HepG2 (cell line): ENCODE data around the gene USP27X. TPM values are rescaled to one million over a fixed set of nuclear protein-coding genes. Genes with fewer than 3 reads are reported as not detected.

Experiments used
- ATAC-seq: fragments of 200-7000 bp; cut with Tn5 transposase; 3 replicates; pipeline ENCODE4 v1.9.1; 2020; ENCODE audit warnings: mild to moderate bottlenecking, moderate library complexity
- BruUV-seq: library from RNA; stranded (reverse); fragments of 400-500 nt; replicated peaks from 2 replicates; lab custom pipeline; 2021; lab: Mats Ljungman, UMichigan
- CTCF ChIA-PET: fragments of 300-600 bp; formaldehyde crosslinking; extraction: SDS; loops from one replicate; lab custom pipeline; 2021; ENCODE audit warnings: low total read pairs, inconsistent platforms, low intra/inter-chr PET ratio; lab: Yijun Ruan, JAX
- POLR2A ChIA-PET: fragments of 350-600 bp; sonication (Branson Sonifier 250); formaldehyde crosslinking; loops from one replicate; lab custom pipeline; 2020; ENCODE audit warnings: antibody characterized with exemption, inconsistent platforms; lab: Yijun Ruan, JAX
- DNase-seq: peaks from one replicate; pipeline ENCODE4 v3.0.0-alpha.2; 2015; ENCODE audit warnings: low spot score
- FAIRE-seq: peaks from 3 replicates; lab custom pipeline; 2011; peaks lifted over from hg19 to GRCh38; lab: Jason Lieb, UNC
- H2AFZ ChIP-seq: one replicate; pipeline ENCODE4 v1.6.1; 2011; ENCODE audit warnings: low read length, inconsistent platforms
- H3K27ac ChIP-seq: fragments of 300-600 bp; 3 replicates; pipeline ENCODE4 v1.8.0; 2011; ENCODE audit warnings: mixed run types, mild to moderate bottlenecking, mixed read lengths, low read length, inconsistent platforms; ENCODE audit not compliant: insufficient read depth; ENCODE audit errors: extremely low read length
- H3K27me3 ChIP-seq, 2 experiments: fragments of 200-600 bp in 1 of 2; 2 replicates in 1 of 2; 3 replicates in 1 of 2; pipeline versions ENCODE4 v1.6.0 to v1.8.0; 2011; ENCODE audit warnings: low read length in 2 of 2, mild to moderate bottlenecking in 2 of 2, moderate library complexity in 2 of 2, inconsistent platforms in 1 of 2; ENCODE audit not compliant: insufficient read depth in 2 of 2, control insufficient read depth in 1 of 2
- H3K36me3 ChIP-seq, 2 experiments: fragments of 200-600 bp in 1 of 2; replicated peaks in 1 of 2; 2 replicates in 1 of 2; 3 replicates in 1 of 2; pipeline versions ENCODE4 v1.5.1 to v1.8.0; 2011; ENCODE audit warnings: low read length in 2 of 2, inconsistent platforms in 1 of 2; ENCODE audit not compliant: insufficient read depth in 2 of 2, control insufficient read depth in 1 of 2
- H3K4me1 ChIP-seq: 2 replicates; pipeline ENCODE4 v1.5.1; 2012; ENCODE audit warnings: low read length, inconsistent platforms; ENCODE audit not compliant: insufficient read depth
- H3K4me2 ChIP-seq: 2 replicates; pipeline ENCODE4 v1.6.0; 2011; ENCODE audit warnings: low read depth, low read length, inconsistent platforms
- H3K4me3 ChIP-seq, 3 experiments: fragments of 200-600 bp in 1 of 3; sonication (generic), shearing (Covaris generic) in 1 of 3; replicated peaks in 1 of 3; 2 replicates each; pipeline ENCODE4 v1.5.1; 2011 to 2016; ENCODE audit warnings: low read length in 3 of 3, inconsistent platforms in 2 of 3, low read depth in 2 of 3, mild to moderate bottlenecking in 2 of 3, control low read depth in 1 of 3, mixed read lengths in 1 of 3; ENCODE audit not compliant: insufficient read depth in 1 of 3
- H3K79me2 ChIP-seq: one replicate; pipeline ENCODE4 v1.6.1; 2011; ENCODE audit warnings: low read length, inconsistent platforms; ENCODE audit not compliant: insufficient read depth
- H3K9ac ChIP-seq: 2 replicates; pipeline ENCODE4 v1.6.0; 2011; ENCODE audit warnings: mild to moderate bottlenecking, low read depth, low read length, inconsistent platforms; ENCODE audit not compliant: insufficient read depth
- H3K9me3 ChIP-seq: 2 replicates; pipeline ENCODE4 v1.5.1; 2012; ENCODE audit warnings: mild to moderate bottlenecking, low read length
- H4K20me1 ChIP-seq: 2 replicates; pipeline ENCODE4 v1.6.0; 2011; ENCODE audit warnings: inconsistent platforms, mild to moderate bottlenecking, low read length, moderate library complexity; ENCODE audit not compliant: insufficient read depth
- AFF4 ChIP-seq: sonication (generic); formaldehyde crosslinking; IDR thresholded peaks from 2 replicates; pipeline ENCODE4 v1.4.0; 2020; ENCODE audit warnings: missing genetic modification reagents
- ZBTB10 ChIP-seq: sonication (generic); formaldehyde crosslinking; IDR thresholded peaks from 2 replicates; pipeline ENCODE4 v1.4.0; 2020; ENCODE audit warnings: missing genetic modification reagents, borderline replicate concordance
- ZGPAT ChIP-seq: IDR thresholded peaks from 2 replicates; pipeline ENCODE4 v1.6.1; 2016; ENCODE audit warnings: mild to moderate bottlenecking
- ZMAT3 ChIP-seq: sonication (generic); formaldehyde crosslinking; conservative IDR thresholded peaks from 2 replicates; pipeline ENCODE4 v1.7.0; 2021; ENCODE audit warnings: missing genetic modification reagents
- ZNF768 ChIP-seq: sonication (generic); formaldehyde crosslinking; IDR thresholded peaks from 2 replicates; pipeline ENCODE4 v1.4.0; 2020; ENCODE audit warnings: missing genetic modification reagents
- WGBS: methylation state at CpG from one replicate; pipeline ENCODE4 v1.1.6; 2017; ENCODE audit warnings: low lambda C conversion rate; 5-methylcytosine and 5-hydroxymethylcytosine counted together
- in situ Hi-C: cut with HindIII; loops from 2 replicates; pipeline ENCODE4 v1.10.0; 2017; ENCODE audit warnings: low pct_unique_long_range_greater_than_20kb; ENCODE audit not compliant: extremely low pct_ligation_motif_present
- intact Hi-C: fragments of 100-400 bp; cut with micrococcal nuclease; formaldehyde crosslinking; loops from one replicate; pipeline ENCODE4 v1.10.0; 2022; ENCODE audit not compliant: unreplicated experiment
- polyA plus RNA-seq, 8 experiments: library from polyadenylated mRNA; depleted of rRNA in 3 of 8; stranded (reverse) in 7 of 8; unstranded in 1 of 8; fragments of >200 nt; fragmentation: Illumina TruSeq in 4 of 8; extraction: Trizol in 4 of 8; gene quantifications; 2 replicates each; pipeline versions ENCODE4 v1.2.1 to v1.2.3, GENCODE V29; 2011 to 2016; ENCODE audit warnings: low read depth in 4 of 8, missing spikeins in 1 of 8, mixed read lengths in 1 of 8; ENCODE audit not compliant: insufficient read depth in 1 of 8
- total RNA-seq, 5 experiments: library from RNA; depleted of rRNA; stranded (reverse); fragments of >200 nt; fragmentation: Illumina TruSeq; extraction: Trizol; gene quantifications; 2 replicates each; pipeline ENCODE4 v1.2.3, GENCODE V29; 2016; ENCODE audit warnings: low read depth in 1 of 5
- TF ChIP-seq, protein P1 (sequence below): IDR thresholded peaks from 2 replicates; pipeline ENCODE4 v1.6.1; 2016; ENCODE audit warnings: low read depth, control low read depth
- TF ChIP-seq, protein P2 (sequence below): sonication (generic); formaldehyde crosslinking; IDR thresholded peaks from 2 replicates; pipeline ENCODE4 v1.4.0; 2020; ENCODE audit warnings: low read depth, missing genetic modification reagents

USP27X gene
- total and polyA plus RNA-seq, 2 of the 13 experiments (the other 11 are each of a cell fraction or from before 2014, with no cell fraction given): 7.2 to 9.7 TPM

GRCh38 chrX:49921109-49921508, 41.8 kb downstream of the USP27X start:
- no peaks in the 10 kb centered on the region for H3K79me2 ChIP-seq
- H3K4me3 ChIP-seq: no peak overlapping the region
- no peaks in the 10 kb centered on the region for H4K20me1 ChIP-seq
- H3K27ac ChIP-seq: no peak overlapping the region
- intact Hi-C loops: loop anchor here (5.0 kb wide), 1 partner anchor 146 kb away; no protein-coding TSS in a partner anchor
- H3K9ac ChIP-seq: no peak overlapping the region
- BruUV-seq: no TSS peak
- in situ Hi-C loops: loop anchor here (25.0 kb wide), 2 partner anchors 159 to 666 kb away; no protein-coding TSS in a partner anchor
- peaks cover 49% of the 10 kb centered on the region for H3K4me1 ChIP-seq
- FAIRE-seq (no peak), DNase-seq (no peak), ATAC-seq (no peak)
- H3K9me3 ChIP-seq: no peaks in the 10 kb centered on the region
- ChIA-PET CTCF (no interaction called here), POLR2A (no interaction called here)
- 100% methylated on average over 2 of the region's 2 CpGs for WGBS
- no peak overlapping the region for H3K4me2 ChIP-seq
- H3K27me3 ChIP-seq: no peaks in the 10 kb centered on the region
- H3K36me3 ChIP-seq: no peaks in the 10 kb centered on the region
- H2AFZ ChIP-seq: no peak overlapping the region
- TF ChIP-seq ZNF768 (CRISPR knock-in tag) (no peak), ZMAT3 (no peak), ZGPAT (CRISPR knock-in tag) (no peak), AFF4 (CRISPR knock-in tag) (no peak), ZBTB10 (CRISPR knock-in tag) (no peak)
- TF ChIP-seq, protein P1, sequence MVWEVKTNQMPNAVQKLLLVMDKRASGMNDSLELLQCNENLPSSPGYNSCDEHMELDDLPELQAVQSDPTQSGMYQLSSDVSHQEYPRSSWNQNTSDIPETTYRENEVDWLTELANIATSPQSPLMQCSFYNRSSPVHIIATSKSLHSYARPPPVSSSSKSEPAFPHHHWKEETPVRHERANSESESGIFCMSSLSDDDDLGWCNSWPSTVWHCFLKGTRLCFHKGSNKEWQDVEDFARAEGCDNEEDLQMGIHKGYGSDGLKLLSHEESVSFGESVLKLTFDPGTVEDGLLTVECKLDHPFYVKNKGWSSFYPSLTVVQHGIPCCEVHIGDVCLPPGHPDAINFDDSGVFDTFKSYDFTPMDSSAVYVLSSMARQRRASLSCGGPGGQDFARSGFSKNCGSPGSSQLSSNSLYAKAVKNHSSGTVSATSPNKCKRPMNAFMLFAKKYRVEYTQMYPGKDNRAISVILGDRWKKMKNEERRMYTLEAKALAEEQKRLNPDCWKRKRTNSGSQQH (CRISPR knock-in tag): no peak
- TF ChIP-seq, protein P2, sequence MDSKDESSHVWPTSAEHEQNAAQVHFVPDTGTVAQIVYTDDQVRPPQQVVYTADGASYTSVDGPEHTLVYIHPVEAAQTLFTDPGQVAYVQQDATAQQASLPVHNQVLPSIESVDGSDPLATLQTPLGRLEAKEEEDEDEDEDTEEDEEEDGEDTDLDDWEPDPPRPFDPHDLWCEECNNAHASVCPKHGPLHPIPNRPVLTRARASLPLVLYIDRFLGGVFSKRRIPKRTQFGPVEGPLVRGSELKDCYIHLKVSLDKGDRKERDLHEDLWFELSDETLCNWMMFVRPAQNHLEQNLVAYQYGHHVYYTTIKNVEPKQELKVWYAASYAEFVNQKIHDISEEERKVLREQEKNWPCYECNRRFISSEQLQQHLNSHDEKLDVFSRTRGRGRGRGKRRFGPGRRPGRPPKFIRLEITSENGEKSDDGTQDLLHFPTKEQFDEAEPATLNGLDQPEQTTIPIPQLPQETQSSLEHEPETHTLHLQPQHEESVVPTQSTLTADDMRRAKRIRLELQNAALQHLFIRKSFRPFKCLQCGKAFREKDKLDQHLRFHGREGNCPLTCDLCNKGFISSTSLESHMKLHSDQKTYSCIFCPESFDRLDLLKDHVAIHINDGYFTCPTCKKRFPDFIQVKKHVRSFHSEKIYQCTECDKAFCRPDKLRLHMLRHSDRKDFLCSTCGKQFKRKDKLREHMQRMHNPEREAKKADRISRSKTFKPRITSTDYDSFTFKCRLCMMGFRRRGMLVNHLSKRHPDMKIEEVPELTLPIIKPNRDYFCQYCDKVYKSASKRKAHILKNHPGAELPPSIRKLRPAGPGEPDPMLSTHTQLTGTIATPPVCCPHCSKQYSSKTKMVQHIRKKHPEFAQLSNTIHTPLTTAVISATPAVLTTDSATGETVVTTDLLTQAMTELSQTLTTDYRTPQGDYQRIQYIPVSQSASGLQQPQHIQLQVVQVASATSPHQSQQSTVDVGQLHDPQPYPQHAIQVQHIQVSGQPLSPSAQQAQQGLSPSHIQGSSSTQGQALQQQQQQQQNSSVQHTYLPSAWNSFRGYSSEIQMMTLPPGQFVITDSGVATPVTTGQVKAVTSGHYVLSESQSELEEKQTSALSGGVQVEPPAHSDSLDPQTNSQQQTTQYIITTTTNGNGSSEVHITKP (CRISPR knock-in tag): no peak
